ENCODE results near the gene C6orf118.

C6orf118 gene

DNA sequence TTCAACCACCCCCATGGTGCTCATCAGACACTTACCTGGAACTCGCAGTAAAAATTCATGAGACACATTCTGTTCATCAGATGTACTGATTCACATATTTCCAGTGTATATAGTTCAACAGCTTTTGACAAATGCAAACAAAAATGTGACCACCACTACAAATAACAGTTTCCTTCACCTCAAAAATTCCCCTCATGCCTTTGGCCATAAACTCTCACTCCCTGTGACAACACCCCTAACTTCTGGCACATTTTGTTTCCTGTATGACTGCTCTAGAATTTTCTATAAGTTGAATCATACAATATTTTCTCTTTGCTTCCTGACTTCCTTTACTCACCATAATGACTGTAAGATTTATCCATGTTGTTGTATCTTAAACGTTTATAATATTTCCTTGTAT is 63.7 kb downstream of the C6orf118 start:
- peak overlapping the region; percentile 59 for H3K27ac ChIP-seq
- DNase-seq (ENCODE audit: low read depth, low spot score), result no peak

DNA sequence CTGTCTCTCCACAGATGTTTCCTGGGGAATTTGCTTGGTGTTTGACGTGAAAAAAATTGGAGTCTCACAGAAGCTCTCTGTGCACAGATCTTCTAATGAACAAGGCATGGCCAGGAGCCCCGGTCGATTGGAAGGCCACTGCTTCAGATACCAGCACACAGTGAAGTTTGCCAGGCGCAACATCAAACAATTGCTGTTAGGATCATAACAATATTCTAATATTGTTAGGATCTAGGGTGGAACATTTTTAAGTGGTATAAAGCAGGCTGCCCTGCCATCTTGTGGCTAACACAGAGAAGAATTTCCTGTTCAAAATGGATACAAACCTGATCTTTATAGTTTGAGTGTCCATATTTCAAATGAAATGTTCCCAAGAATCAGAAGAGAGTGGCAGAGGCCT is 64.1 kb downstream of the C6orf118 start:
- H3K27ac ChIP-seq, result peak overlapping the region; percentile 59
- DNase-seq (ENCODE audit: low read depth, low spot score), result no peak

- H3K27ac ChIP-seq, result peak overlapping the region; percentile 59
- no peak for DNase-seq (ENCODE audit: low read depth, low spot score)
These were observed 64.7 kb downstream of the C6orf118 start for GRCh38 chr6:165244524-165245247.

DNA sequence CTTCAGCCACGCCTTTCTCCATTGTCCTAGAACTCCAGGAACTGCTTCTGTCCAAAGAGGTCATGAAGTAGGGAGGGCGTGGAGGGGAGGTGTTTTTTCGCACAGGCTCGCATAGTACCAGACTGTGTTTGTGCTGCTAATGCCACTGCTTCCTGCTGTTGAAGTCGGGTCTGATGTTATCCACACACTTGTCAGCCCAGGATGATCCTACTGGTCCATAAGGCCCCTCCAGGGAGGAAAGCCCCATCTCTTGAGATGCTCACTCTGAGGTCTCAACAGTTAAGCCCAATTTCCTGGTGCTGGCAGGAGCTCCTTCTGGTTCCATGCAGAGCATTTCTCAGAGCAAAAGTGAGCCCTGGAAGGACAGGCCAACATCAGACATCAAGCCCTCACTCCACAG is 65.6 kb downstream of the C6orf118 start:
- DNase-seq (ENCODE audit: low read depth, low spot score), result no peak
- H3K27ac ChIP-seq, result no peak overlapping the region

GRCh38 chr6:165236326-165236725 is 73.1 kb downstream of the C6orf118 start:
- no peak for DNase-seq (ENCODE audit: low read depth, low spot score)
- no peak overlapping the region for H3K27ac ChIP-seq

DNA sequence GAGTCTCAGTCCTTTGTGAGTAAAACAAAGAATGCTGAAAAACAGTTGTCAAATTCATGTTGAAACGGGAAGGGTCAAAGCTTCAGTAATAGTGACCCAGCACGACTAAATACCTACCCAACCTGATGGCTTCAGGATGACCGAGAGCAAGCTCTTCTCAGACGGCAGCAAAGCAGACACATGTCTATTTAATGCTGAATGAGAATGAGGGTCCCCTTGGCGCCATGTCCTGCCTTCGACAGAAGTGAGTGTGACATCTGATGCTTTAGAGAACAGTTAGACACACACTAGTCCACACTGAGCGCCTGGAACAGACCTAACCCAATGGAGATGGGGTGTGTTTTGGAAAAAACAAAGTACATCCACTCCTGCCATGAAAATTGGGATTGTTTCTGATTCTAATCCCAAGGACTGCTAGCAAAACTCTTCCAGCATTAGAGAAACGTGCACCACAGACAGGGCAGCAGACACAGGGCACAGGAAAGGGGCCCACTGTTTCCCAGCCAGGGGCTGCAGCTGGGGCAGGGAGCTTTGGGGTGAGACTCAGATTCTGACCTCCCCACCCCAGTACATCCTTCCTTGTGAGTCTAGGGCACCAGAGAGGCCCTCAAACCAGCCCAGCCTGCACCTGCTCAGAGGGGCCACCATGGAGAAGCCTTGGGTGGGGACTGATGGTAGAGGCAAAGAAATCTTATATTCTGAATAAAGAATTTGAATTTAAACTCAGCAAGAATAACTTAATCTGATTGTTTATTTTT is 76.5 kb downstream of the C6orf118 start:
- no peak for DNase-seq (ENCODE audit: low read depth, low spot score)
- no peak overlapping the region for H3K27ac ChIP-seq

- peak; percentile 26 for DNase-seq (ENCODE audit: low read depth, low spot score)
- H3K27ac ChIP-seq, result no peak overlapping the region
These were observed 77.5 kb downstream of the C6orf118 start for GRCh38 chr6:165231581-165232561.

- no peak overlapping the region for H3K27ac ChIP-seq
- no peak for DNase-seq (ENCODE audit: low read depth, low spot score)
These were observed 78.2 kb downstream of the C6orf118 start for GRCh38 chr6:165231177-165231576.

Data from epithelial cell of prostate (primary cell).